NCI-H1694 (cell line): ENCODE results near the gene GRM5.
"Not testable (repeated sequence)": the region's sequence is repeated elsewhere in the genome, so short reads cannot be mapped to it uniquely, and the experiment has no call there.

Experiments
- DNase-seq: peaks from one replicate; lab custom pipeline; 2025; lab: John Stamatoyannopoulos, UW

The GRM5 gene

GRCh38 chr11:88536616-88537265 is 529.0 kb downstream of the GRM5 start:
- no peak for DNase-seq

- no peak for DNase-seq
Measured at GRCh38 chr11:88535916-88536547, 529.8 kb downstream of the GRM5 start.

- DNase-seq: no peak
Measured at GRCh38 chr11:88535266-88535665, 530.5 kb downstream of the GRM5 start.

- DNase-seq: not testable (repeated sequence)
Measured at GRCh38 chr11:88534706-88535105, 531.1 kb downstream of the GRM5 start.

GRCh38 chr11:88534185-88534584 is 531.6 kb downstream of the GRM5 start:
- DNase-seq: no peak

- DNase-seq: no peak
Measured at GRCh38 chr11:88533001-88533400, 532.8 kb downstream of the GRM5 start.

GRCh38 chr11:88531831-88532230 is 534.0 kb downstream of the GRM5 start:
- no peak for DNase-seq

GRCh38 chr11:88529426-88529825 is 536.4 kb downstream of the GRM5 start:
- DNase-seq: no peak

- no peak for DNase-seq
Measured at GRCh38 chr11:88523386-88524071, 542.3 kb downstream of the GRM5 start.

GRCh38 chr11:88522624-88523385 is 543.0 kb downstream of the GRM5 start:
- DNase-seq: no peak

- no peak for DNase-seq
Measured at GRCh38 chr11:88521799-88522201, 544.0 kb downstream of the GRM5 start.

- no peak for DNase-seq
Measured at GRCh38 chr11:88521399-88521798, 544.4 kb downstream of the GRM5 start.

GRCh38 chr11:88520391-88520790 is 545.4 kb downstream of the GRM5 start:
- DNase-seq: no peak

GRCh38 chr11:88515002-88515401 is 550.8 kb downstream of the GRM5 start:
- no peak for DNase-seq

- no peak for DNase-seq
Measured at GRCh38 chr11:88511006-88511405, 554.8 kb downstream of the GRM5 start.

GRCh38 chr11:88508759-88509581 is 556.8 kb downstream of the GRM5 start:
- DNase-seq: no peak

- DNase-seq: no peak
Measured at GRCh38 chr11:88508418-88508758, 557.4 kb downstream of the GRM5 start.

GRCh38 chr11:88507771-88508417 is 557.9 kb downstream of the GRM5 start:
- DNase-seq: no peak

- DNase-seq: no peak
Measured at GRCh38 chr11:88501541-88501940, 564.2 kb downstream of the GRM5 start.

- DNase-seq: no peak
Measured at GRCh38 chr11:88495836-88496235, 569.9 kb downstream of the GRM5 start.

- no peak for DNase-seq
Measured at GRCh38 chr11:88494848-88495247, 570.9 kb downstream of the GRM5 start.
